Mucosa of rectum (tissue), 2 donors: ENCODE results near the gene UGT1A3.

Experiments used
- H3K27ac ChIP-seq, 2 donors: one replicate each; pipeline ENCODE4 v1.7.0; 2013; ENCODE audit warnings: inconsistent platforms in 2 of 2, low read depth in 2 of 2, low read length in 2 of 2
- H3K27me3 ChIP-seq, 2 donors: one replicate each; pipeline ENCODE4 v1.7.0; 2013; ENCODE audit warnings: low read length in 2 of 2; ENCODE audit not compliant: control insufficient read depth in 2 of 2, insufficient read depth in 2 of 2
- H3K36me3 ChIP-seq, 2 donors: one replicate each; pipeline ENCODE4 v1.7.0; 2013; ENCODE audit warnings: low read length in 2 of 2; ENCODE audit not compliant: control insufficient read depth in 2 of 2, insufficient read depth in 2 of 2
- H3K4me1 ChIP-seq, 2 donors: one replicate each; pipeline ENCODE4 v1.7.0; 2013; ENCODE audit warnings: low read length in 2 of 2, mild to moderate bottlenecking in 1 of 2; ENCODE audit not compliant: control insufficient read depth in 2 of 2, insufficient read depth in 2 of 2
- H3K4me3 ChIP-seq, 2 donors: one replicate each; pipeline ENCODE4 v1.7.0; 2013; ENCODE audit warnings: low read length in 2 of 2
- H3K9ac ChIP-seq, 2 donors: one replicate each; pipeline ENCODE4 v1.7.0; 2013; ENCODE audit warnings: low read length in 2 of 2, low read depth in 1 of 2, mild to moderate bottlenecking in 1 of 2
- H3K9me3 ChIP-seq, 2 donors: one replicate each; pipeline ENCODE4 v1.7.0; 2013; ENCODE audit warnings: low read length in 2 of 2; ENCODE audit not compliant: control insufficient read depth in 2 of 2
- donor health status: healthy.
- donor health status: Normal muscosa, but diverticular disease.

Gene UGT1A3

DNA sequence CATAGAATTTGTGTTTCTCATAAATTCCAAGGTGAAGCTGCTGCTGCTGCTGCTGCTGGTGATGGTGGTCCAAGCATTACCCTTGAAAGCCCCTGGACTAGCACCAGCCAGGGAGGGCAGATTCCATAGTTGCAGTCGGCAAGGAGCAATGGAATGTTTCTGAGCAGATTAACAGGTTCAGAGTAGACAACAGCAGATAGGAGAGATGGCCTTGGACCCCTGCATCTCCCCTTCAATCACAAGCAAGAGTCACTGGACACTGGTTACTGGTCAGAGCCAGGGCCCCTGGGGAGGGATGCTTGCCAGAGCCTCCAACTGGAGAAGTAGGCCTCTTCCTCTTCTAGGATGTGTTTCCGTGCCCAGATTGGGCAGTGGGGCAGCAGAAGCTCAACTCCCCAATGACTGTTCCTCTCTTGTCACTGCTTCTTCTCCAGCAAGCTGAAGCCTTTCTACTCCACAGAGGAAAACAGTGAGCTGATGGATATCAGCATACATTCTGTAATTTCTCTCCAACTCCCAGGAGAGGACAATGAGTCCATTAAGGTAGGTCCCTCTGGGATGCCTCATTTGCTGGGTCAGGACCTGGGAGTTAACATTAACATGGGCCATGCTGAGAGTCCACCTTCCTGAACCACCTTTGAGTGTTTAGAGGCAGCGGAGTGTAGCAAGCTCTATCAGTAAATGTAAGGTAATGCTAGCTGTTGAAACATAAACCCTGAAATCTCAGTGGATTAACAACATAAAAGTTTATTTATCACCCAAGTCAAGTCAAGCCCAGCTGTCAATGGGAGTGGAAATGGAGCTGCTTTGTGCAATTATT lies 84.6 kb downstream of the UGT1A3 start:
- H3K4me3 ChIP-seq, result no peak overlapping the region
- H3K9me3 ChIP-seq, result no peaks in the 10 kb centered on the region
- peaks cover 0 to 4% of the 10 kb centered on the region in 2 donors for H3K27me3 ChIP-seq
- no peak overlapping the region for H3K27ac ChIP-seq
- H3K4me1 ChIP-seq, result no peaks in the 10 kb centered on the region
- no peak overlapping the region for H3K9ac ChIP-seq
- no peaks in the 10 kb centered on the region for H3K36me3 ChIP-seq

DNA sequence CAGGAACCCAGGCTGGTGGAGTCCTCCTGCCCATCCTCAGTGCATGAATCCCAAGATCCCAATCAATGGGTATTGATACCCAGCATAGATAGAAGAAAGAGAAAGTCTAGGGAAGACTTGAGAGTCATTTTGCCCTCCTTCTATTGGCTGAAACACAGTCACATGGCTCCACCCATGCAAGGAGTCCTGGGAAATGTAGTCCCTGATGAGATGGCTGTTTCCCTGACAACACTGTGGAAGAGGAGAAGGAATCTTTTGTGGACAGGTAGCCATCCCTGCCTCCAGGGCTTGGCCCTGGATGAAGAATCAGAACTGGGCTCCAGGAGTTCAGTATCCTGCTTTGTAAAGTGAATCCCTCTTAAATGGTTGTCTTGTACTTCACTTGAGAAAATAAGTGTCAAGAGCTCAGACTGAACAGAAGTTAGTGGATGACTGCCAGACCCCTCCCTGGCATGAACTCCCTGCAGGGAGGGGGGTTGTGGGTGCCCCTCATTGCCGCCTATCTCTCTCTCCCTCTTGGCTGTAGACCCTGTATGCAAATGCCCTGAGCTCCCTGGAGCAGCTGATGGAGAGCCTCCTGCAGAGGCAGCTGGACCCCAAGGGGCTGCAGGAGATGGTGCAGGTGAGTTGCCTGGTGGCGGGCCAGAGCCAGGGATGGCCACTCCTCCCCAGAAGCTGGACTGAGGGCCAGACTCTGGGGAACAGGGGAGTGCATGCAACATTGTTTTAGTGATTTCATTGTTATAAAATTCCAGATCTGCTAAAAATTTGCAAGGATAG lies 85.4 kb downstream of the UGT1A3 start:
- H3K27me3 ChIP-seq, result peaks cover 0 to 2% of the 10 kb centered on the region in 2 donors
- H3K4me1 ChIP-seq, result no peaks in the 10 kb centered on the region
- H3K4me3 ChIP-seq, result no peak overlapping the region
- no peaks in the 10 kb centered on the region for H3K9me3 ChIP-seq
- H3K36me3 ChIP-seq, result no peaks in the 10 kb centered on the region
- H3K27ac ChIP-seq, result no peak overlapping the region
- no peak overlapping the region for H3K9ac ChIP-seq

DNA sequence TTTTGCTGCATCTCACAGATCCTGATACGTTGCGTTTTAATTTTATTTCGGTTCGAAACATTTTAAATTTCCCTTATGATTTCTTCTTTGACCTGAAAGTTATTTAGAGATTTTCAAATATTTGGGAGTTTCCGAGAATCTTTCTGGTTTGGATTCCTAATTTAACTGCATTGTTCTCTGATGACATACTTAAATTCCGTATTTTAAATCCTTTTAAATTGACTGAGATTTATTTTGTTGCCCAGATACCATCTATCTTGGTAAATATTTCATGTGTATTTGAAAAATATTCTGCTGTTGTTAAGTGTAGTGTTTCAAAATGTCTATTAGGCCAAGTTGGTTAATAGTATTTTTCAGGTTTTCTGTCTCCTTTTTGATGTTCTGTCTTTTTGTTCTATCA lies 87.0 kb downstream of the UGT1A3 start:
- Histone ChIP-seq H3K27me3 (peaks cover 0 to 2% of the 10 kb centered on the region in 2 donors), H3K9me3 (no peaks in the 10 kb centered on the region), H3K4me3 (no peak overlapping the region), H3K9ac (no peak overlapping the region), H3K4me1 (no peaks in the 10 kb centered on the region), H3K27ac (no peak overlapping the region), H3K36me3 (no peaks in the 10 kb centered on the region)

DNA sequence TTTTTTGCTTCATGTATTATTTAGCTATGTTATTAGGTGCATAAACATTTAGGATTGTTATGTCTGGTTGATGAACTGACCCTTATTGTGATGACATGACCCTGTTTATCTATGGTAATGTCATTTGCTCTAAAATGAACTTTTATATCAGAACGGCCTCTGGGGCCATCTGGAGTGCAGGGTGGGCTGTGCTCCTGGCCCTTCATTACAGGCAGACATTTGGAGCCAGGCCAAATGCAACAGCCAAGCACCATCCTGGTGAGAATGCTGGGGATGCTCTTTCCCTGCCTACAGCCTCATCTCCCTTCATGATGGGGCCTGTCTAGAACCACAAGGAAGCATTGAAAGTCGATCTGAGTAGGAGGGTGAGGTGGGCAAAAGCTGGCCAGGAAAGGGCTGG lies 87.5 kb downstream of the UGT1A3 start:
- no peak overlapping the region for H3K4me3 ChIP-seq
- no peak overlapping the region for H3K9ac ChIP-seq
- H3K27me3 ChIP-seq, result peaks cover 0 to 2% of the 10 kb centered on the region in 2 donors
- no peaks in the 10 kb centered on the region for H3K4me1 ChIP-seq
- H3K27ac ChIP-seq, result no peak overlapping the region
- H3K36me3 ChIP-seq, result no peaks in the 10 kb centered on the region
- H3K9me3 ChIP-seq, result no peaks in the 10 kb centered on the region

DNA sequence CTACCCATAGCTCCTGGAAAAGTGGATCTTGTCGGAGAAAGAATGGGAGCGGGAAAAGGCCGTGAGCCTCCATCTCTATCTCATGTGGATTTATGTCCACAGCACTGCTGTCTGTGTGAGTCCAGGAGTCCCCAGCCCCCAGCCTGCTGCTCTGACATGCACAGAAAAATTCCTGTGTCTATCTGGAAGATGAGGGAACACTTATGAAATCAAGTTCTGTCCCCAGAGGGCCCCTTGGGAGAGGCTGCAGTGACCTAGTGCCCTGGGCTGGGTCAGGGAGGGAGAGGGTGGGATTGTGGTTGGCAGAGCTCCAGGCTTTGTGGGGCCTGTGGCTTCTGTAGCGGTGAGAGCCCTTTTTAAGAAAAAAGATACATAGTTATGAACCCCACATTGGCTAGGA lies 87.9 kb downstream of the UGT1A3 start:
- H3K4me3 ChIP-seq, result no peak overlapping the region
- peaks cover 0 to under 1% of the 10 kb centered on the region in 2 donors for H3K27me3 ChIP-seq
- no peaks in the 10 kb centered on the region for H3K36me3 ChIP-seq
- H3K9ac ChIP-seq, result no peak overlapping the region
- H3K27ac ChIP-seq, result no peak overlapping the region
- H3K4me1 ChIP-seq, result no peaks in the 10 kb centered on the region
- H3K9me3 ChIP-seq, result no peaks in the 10 kb centered on the region

DNA sequence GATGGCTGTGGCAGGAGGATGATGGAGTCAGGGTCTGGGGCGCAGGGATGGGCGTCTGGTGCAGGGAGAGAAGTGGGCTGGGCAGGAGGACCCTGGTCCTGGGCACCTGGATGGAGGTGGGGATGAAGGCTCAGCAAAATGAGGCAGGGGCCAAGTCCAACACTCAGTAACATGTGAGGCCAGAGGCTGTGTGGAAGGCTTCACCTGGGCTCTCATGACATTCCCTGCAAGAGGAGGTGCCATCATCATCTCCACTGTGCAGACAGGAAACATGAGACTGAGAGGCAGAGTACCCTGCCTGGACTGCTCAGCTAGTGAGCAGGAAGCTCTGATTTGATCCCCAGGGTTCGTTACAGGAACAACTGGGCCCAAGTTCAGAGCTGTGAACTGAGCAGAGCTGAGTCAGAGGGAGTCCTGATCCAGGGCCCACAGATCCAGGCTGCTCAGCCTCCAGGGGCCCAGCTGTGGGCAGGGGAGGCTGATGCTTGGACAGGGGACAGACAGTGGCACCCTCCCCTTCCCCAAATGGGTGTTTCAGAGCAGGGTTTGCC lies 88.6 kb downstream of the UGT1A3 start:
- no peak overlapping the region for H3K27ac ChIP-seq
- H3K9ac ChIP-seq, result no peak overlapping the region
- no peaks in the 10 kb centered on the region for H3K27me3 ChIP-seq
- no peaks in the 10 kb centered on the region for H3K36me3 ChIP-seq
- H3K4me1 ChIP-seq, result no peaks in the 10 kb centered on the region
- H3K4me3 ChIP-seq, result no peak overlapping the region
- H3K9me3 ChIP-seq, result no peaks in the 10 kb centered on the region

DNA sequence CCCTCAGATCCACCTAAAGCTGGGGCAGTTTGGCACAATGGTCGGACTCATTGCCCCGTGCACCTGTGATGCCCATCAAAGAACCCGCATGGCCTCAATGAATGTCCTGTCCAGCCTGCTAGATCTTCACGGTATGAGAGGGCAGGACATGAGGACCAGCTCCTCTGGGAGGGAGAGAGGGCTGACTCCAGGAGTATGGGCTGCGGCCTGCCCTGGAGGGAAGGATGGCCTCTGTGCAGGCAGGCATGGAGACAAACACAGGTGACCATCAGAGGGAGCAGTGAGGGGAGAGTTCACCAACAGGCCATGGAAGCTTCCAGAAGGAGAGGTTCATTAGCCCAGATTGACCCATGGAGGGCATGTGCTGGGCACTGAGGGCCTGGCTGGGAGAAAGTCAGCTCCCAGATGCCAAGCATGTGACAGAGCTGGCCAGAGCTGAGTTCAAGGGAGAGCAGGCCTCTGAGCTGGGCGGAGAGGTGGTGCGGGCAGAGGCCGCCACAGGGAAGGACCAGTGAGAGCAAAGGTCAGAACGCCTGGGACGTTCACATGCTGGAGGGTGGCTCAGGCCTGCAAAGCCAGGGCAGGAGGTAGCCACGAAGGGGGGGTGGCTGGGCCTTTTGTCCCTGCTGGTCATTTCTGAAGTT lies 89.3 kb downstream of the UGT1A3 start:
- Histone ChIP-seq H3K27ac (no peak overlapping the region), H3K9ac (no peak overlapping the region), H3K4me3 (no peak overlapping the region), H3K9me3 (no peaks in the 10 kb centered on the region), H3K36me3 (no peaks in the 10 kb centered on the region), H3K27me3 (no peaks in the 10 kb centered on the region), H3K4me1 (no peaks in the 10 kb centered on the region)

DNA sequence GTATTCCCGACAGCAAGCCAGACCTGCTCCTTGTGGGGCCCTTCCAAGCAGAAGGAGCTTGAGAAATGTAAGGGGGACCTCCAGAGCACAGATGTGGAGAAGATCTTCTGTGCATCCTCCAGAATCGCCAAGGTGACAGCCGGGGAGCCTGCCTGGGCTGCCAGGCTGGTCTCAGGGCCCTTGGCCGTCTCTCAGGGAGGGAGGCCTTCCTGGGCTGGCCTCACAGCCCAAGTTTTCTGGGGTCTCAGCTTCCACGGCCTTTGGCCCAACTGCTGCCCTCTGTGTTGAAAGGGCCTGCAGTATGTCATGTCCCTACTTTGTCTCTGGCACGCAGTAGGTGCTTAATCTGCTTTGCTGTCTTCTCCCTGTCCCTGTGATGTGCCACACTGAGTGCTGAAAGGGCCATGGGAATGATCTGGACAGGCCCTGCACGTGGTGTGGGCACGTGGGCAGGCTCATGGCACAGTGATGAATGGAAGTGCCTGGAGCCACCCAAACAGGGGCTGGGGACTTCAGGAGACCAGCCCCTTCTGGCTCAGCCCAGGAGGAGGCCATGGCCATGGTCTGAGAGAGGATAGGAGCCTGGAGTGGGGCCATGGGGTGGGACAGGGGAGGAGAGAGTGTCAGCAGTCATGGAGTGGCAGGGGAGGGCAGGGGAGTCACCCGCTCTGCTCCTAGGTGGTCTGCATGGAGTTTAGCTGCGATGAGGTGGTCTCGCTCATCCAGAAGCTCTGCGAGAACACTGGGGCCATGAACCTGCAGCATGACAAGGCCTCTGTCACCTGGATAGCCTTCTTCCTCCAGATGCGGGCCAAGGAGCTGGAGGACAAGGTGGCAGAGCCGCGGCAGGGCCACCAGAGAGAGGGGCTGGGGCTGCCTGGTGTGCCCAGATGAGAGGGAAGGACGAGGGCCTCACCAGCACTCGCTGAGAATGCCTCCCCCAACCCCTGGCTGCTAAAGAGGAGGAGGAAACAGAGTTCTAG lies 90.1 kb downstream of the UGT1A3 start:
- H3K4me1 ChIP-seq, result no peaks in the 10 kb centered on the region
- no peaks in the 10 kb centered on the region for H3K36me3 ChIP-seq
- H3K9ac ChIP-seq, result no peak overlapping the region
- no peak overlapping the region for H3K27ac ChIP-seq
- no peak overlapping the region for H3K4me3 ChIP-seq
- H3K9me3 ChIP-seq, result no peaks in the 10 kb centered on the region
- no peaks in the 10 kb centered on the region for H3K27me3 ChIP-seq

DNA sequence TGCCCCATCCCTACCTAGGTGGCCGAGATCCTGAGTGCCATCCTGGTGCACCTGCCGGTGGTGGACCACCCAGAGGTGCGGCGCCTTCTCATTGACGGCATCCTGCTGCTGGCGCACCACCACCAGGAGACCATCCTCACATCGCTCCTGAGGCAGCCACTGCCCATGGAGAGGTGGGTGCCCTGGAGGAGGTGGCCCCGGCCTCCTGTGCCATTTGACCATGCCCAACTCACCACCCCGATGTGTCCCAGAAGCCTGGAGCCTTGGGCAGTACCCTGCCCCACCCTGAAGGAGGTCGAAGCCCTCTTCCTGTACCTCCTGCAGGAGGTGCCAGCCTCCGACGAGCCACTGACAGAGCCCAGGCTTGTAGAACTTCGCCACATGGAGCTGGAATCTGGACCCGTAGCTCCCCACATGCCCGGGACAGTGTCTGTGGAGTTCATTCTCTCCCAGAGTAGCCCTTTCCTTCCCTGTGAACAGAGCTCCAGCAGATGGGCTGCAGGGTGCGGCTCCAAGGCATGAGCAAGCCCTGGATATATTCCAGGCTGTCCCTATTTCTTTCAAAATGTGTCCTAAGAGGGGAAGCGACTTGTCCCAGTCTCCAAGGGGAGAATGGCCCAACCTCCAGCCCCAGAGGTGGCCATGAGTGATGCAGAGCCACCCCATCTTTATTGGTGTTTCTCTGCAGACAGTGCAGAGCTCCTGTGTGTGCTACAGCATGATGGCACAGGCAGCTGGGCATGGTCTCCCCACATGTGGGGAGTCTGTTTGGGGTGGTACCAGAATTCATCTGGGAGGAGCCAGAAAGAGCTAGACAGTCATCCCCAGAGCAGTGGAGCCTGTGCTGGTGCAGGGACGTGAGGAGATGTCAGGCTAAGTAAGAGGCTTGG lies 91.3 kb downstream of the UGT1A3 start:
- H3K4me1 ChIP-seq, result no peaks in the 10 kb centered on the region
- no peak overlapping the region for H3K27ac ChIP-seq

More for the DNA sequence above, 91.3 kb downstream of the UGT1A3 start:
- Histone ChIP-seq H3K4me3 (no peak overlapping the region), H3K27me3 (no peaks in the 10 kb centered on the region), H3K9me3 (no peaks in the 10 kb centered on the region), H3K36me3 (no peaks in the 10 kb centered on the region), H3K9ac (no peak overlapping the region)
